Epithelial cell of proximal tubule (primary cell): ENCODE data around the gene RORC. TPM values are rescaled to one million over a fixed set of nuclear protein-coding genes. Genes with fewer than 3 reads are reported as not detected.
"Not testable (repeated sequence)": the region's sequence is repeated elsewhere in the genome, so short reads cannot be mapped to it uniquely, and the experiment has no call there.

Experiments used
- DNase-seq: peaks from one replicate; pipeline ENCODE4 v3.0.0-alpha.2; 2011; ENCODE audit warnings: low read depth
- H3K4me3 ChIP-seq: 2 replicates; pipeline ENCODE4 v1.5.1; 2011; ENCODE audit warnings: low read depth, mild to moderate bottlenecking, low read length
- CTCF ChIP-seq: conservative IDR thresholded peaks from 2 replicates; pipeline ENCODE4 v1.5.1; 2012; ENCODE audit warnings: low read depth, mild to moderate bottlenecking, low read length
- total RNA-seq: library from RNA; depleted of rRNA; stranded (reverse); fragments of >200 nt; gene quantifications from 2 replicates; pipeline ENCODE4 v1.2.3, GENCODE V29; 2015

The RORC gene
- total RNA-seq, 1 donor from 2014 or later: not detected

DNA sequence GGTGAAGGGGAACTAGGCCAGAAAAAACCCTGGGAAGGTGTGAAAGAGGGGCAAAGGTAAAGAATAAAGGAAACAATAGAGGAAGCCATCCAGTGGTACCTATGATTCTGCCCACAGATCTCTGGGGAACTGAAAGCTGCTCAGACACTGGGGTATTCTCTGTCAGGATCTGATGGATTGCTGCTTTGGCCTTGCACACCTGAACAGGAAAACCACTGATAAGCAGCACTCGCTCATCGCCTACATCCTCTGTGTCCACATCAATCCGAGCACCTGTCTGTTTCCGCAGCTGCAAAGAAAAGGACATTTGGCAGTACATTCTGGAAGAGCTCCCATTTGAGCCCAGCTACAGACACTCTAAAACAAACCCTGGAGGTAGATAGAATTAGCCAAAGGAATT is 51.8 kb downstream of the RORC start:
- H3K4me3 ChIP-seq: no peak overlapping the region
- no peak for TF ChIP-seq CTCF

GRCh38 chr1:151777317-151777716 is 54.3 kb downstream of the RORC start:
- no peak for DNase-seq
- H3K4me3 ChIP-seq: no peak overlapping the region

More for the DNA sequence above, 51.8 kb downstream of the RORC start:
- DNase-seq: no peak

DNA sequence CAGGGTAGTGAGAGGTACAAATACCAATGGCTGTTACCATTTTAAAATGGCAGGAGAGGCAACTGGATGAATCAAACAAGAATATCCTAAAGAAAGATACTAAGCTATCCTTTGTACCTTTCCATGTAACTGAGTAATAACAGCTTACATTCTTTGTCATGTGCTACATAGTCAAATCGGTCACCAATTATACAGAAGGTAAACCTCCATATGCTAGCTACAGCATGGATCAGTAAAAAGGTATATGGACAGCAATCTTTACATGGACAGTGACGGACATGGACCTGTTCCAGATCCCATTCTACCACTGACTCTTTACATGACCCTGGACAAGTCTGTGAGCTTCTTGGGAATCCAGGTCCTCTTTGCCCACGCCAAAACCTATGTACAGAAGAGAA is 54.9 kb downstream of the RORC start:
- DNase-seq: no peak
- no peak for TF ChIP-seq CTCF
- no peak overlapping the region for H3K4me3 ChIP-seq

More at GRCh38 chr1:151777317-151777716, 54.3 kb downstream of the RORC start:
- TF ChIP-seq CTCF: no peak

DNA sequence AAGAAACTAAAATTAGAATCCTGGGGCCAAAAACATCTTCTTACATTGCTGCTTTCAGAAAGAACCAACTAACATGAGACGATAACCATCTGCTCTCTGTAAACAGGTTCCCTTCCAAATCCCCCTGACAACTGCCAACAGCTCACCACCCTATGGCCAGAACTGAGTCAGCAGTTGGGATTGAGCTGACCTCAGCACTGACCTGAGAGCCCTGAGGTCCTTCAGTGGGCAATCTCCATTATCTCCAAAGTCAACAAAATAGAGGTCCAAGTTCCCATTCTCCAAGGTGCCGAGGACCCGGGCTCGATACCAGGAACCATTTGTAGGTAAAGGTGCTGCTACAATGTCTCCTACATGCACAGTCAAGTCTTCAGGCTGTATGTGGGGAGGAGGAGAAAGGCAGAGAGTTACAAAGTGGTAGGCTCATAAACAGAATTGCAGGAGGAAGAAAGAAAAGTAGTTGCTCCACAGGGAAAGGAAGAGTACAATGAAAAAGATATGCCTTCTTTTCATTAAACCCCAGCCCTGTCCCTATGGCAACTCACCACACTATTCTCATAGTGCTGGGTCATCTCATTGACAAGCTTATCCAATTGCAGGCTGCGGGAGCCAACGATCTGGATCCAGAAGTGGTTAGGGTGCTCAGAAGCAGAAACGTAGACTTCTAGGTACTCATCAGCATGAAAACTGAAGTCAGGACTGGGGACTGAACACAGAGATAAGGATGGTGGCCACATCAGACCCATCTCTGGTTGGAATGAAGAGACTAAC is 55.5 kb downstream of the RORC start:
- H3K4me3 ChIP-seq: no peak overlapping the region
- TF ChIP-seq CTCF: no peak
- DNase-seq: no peak

GRCh38 chr1:151774256-151774922 is 57.2 kb downstream of the RORC start:
- DNase-seq: no peak
- no peak overlapping the region for H3K4me3 ChIP-seq
- no peak for TF ChIP-seq CTCF

GRCh38 chr1:151773702-151774101 is 57.9 kb downstream of the RORC start:
- no peak overlapping the region for H3K4me3 ChIP-seq
- DNase-seq: peak; percentile 84
- no peak for TF ChIP-seq CTCF

DNA sequence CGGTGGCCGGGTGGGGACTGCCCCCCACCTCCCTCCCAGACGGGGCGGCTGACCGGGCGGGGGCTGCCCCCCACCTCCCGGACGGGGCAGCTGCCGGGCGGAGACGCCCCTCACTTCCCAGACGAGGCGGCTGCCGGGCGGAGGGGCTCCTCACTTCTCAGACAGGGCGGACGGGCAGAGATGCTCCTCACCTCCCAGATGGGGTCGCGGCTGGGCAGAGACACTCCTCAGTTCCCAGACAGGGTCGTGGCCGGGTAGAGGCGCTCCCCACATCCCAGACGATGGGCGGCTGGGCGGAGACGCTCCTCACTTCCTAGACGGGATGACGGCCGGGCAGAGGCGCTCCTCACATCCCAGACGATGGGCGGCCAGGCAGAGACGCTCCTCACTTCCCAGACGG is 62.3 kb downstream of the RORC start:
- not testable (repeated sequence) for DNase-seq, H3K4me3 ChIP-seq

GRCh38 chr1:151768351-151769066 is 63.1 kb downstream of the RORC start:
- not testable (repeated sequence) for DNase-seq, H3K4me3 ChIP-seq
